Measurements from ENCODE around the gene ALG8. TPM values are rescaled to one million over a fixed set of nuclear protein-coding genes. Genes with fewer than 3 reads are reported as not detected.

Gene ALG8
- polyA plus RNA-seq, 3 donors, result 15.6 to 41.7 (median 40.6) TPM

DNA sequence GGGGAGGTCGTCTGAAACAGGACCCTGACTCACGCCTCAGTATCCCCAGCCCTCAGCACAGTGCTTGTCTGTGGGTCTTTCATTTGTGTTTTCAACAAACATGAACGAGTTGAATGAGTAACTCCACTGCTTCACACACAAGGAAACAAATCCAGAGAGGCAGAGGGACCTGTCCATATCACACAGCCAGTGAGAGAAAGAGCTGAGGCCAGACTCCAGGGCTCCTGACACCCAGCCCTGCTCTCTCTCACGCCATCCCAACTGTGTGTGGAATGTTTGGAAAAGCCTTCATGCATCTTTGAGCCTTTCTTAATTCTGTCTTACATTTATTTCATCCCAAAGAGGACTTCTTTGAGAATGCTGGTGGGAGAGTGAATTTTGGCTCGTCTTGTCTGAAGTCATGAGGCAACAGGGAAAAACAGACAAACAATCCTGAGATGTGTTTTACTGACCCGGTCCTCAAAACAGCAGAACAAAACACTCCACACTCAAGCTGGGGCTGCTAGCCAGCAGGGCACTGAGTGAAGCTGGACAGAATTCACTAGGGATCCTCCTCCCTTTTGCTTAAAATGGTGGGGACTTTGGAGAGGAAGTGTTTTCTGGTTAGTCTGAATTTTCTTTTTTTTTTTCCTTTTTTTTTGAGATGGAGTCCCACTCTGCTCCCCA, 19.7 kb upstream of the ALG8 start:
- peaks cover 4 to 9% (median 5%) of the 10 kb centered on the region in 3 donors for H3K27me3 Mint-ChIP-seq (ENCODE audit: low read depth in 3 of 3)
- no peaks in the 10 kb centered on the region for H3K9me3 ChIP-seq (replicated peaks in 1 of 2; ENCODE audit: control insufficient read depth in 1 of 2, insufficient read depth in 1 of 2, low read length in 2 of 2)
- H3K36me3 Mint-ChIP-seq, result no peaks in the 10 kb centered on the region
- no peak overlapping the region for H2AFZ ChIP-seq (ENCODE audit: insufficient read depth, low read depth, low read length, poor library complexity, severe bottlenecking)
- no peak for DNase-seq
- no peak overlapping the region for H3K27ac ChIP-seq (ENCODE audit: low read depth in 1 of 2, low read length in 2 of 2)
- TF ChIP-seq, protein P1, sequence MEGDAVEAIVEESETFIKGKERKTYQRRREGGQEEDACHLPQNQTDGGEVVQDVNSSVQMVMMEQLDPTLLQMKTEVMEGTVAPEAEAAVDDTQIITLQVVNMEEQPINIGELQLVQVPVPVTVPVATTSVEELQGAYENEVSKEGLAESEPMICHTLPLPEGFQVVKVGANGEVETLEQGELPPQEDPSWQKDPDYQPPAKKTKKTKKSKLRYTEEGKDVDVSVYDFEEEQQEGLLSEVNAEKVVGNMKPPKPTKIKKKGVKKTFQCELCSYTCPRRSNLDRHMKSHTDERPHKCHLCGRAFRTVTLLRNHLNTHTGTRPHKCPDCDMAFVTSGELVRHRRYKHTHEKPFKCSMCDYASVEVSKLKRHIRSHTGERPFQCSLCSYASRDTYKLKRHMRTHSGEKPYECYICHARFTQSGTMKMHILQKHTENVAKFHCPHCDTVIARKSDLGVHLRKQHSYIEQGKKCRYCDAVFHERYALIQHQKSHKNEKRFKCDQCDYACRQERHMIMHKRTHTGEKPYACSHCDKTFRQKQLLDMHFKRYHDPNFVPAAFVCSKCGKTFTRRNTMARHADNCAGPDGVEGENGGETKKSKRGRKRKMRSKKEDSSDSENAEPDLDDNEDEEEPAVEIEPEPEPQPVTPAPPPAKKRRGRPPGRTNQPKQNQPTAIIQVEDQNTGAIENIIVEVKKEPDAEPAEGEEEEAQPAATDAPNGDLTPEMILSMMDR (IDR thresholded peaks at IDR 0.05), result no peak
- no peaks in the 10 kb centered on the region for H3K27me3 ChIP-seq (ENCODE audit: control insufficient read depth in 2 of 2, insufficient read depth in 2 of 2, low read length in 2 of 2)
- H3K4me3 Mint-ChIP-seq, result no peak overlapping the region
- no peaks in the 10 kb centered on the region for H3K4me1 Mint-ChIP-seq
- H3K9me3 Mint-ChIP-seq, result no peaks in the 10 kb centered on the region
- no peak overlapping the region for H3K9ac ChIP-seq (ENCODE audit: insufficient read depth, low read length, poor library complexity, severe bottlenecking)
- no peak overlapping the region for H3K4me3 ChIP-seq (replicated peaks in 1 of 3; ENCODE audit: low read depth in 2 of 3, low read length in 3 of 3)
- no CpG with 5 or more reads among the region's 6 CpGs for WGBS (ENCODE audit: insufficient coverage)
- intact Hi-C loops (cut with micrococcal nuclease), result no loop called here
- no peak overlapping the region for H3K27ac Mint-ChIP-seq
- no peaks in the 10 kb centered on the region for H3K79me2 ChIP-seq (ENCODE audit: insufficient read depth, low read length)
- H3K4me1 ChIP-seq (ENCODE audit: control insufficient read depth in 1 of 2, insufficient read depth in 2 of 2, low read length in 2 of 2), result no peaks in the 10 kb centered on the region
- H3K36me3 ChIP-seq (replicated peaks in 1 of 2; ENCODE audit: control insufficient read depth in 1 of 2, insufficient read depth in 2 of 2, low read length in 2 of 2), result no peaks in the 10 kb centered on the region
- H3K4me2 ChIP-seq (replicated peaks; ENCODE audit: extremely low read depth, low read length, poor library complexity, severe bottlenecking), result no peak overlapping the region
- no peaks in the 10 kb centered on the region for H4K20me1 ChIP-seq (ENCODE audit: insufficient read depth, low read length)

DNA sequence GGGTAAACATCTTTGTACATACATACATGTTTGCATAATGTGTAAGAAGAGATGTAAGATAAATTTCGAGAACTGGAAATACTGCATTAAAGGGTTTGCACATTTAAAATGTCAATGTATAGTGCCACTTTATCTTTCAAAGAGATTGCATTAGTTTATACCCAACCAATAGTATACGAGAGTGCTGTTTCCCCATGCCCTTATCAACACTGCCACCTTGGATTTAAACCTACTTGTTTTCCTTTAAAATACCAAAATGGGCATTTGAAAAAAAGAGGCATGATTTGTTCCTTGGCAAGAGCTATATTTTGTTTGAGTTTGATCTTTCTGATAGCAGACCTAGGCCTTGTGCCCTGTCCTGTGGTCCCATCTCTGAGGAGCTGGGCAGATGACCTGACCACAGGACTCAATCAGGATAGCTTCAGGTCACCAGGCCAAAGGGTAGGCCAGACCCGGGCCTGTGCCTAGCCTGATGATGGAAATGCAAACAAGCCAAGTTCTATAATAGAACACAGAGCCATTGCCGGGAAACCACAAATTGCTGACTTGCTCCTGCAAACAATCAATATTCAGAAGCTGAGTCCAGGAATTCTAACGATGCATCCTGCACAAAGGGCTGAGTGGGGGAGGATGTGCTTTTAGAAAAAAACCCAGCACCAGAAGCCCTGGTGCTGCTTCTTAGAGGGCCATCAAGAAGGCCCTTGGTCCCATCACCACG, 16.9 kb upstream of the ALG8 start:
- no peak overlapping the region for H3K27ac ChIP-seq (ENCODE audit: low read depth in 1 of 2, low read length in 2 of 2)
- H3K27me3 Mint-ChIP-seq (ENCODE audit: low read depth in 3 of 3), result peaks cover 0 to 6% (median 3%) of the 10 kb centered on the region in 3 donors
- no peaks in the 10 kb centered on the region for H3K9me3 Mint-ChIP-seq

More for the DNA sequence above, 16.9 kb upstream of the ALG8 start:
- H3K27me3 ChIP-seq (ENCODE audit: control insufficient read depth in 2 of 2, insufficient read depth in 2 of 2, low read length in 2 of 2), result no peaks in the 10 kb centered on the region
- WGBS (ENCODE audit: insufficient coverage), result 58% methylated on average over 2 of the region's 6 CpGs
- no peaks in the 10 kb centered on the region for H3K36me3 ChIP-seq (replicated peaks in 1 of 2; ENCODE audit: control insufficient read depth in 1 of 2, insufficient read depth in 2 of 2, low read length in 2 of 2)
- H3K9ac ChIP-seq (ENCODE audit: insufficient read depth, low read length, poor library complexity, severe bottlenecking), result no peak overlapping the region
- no peak overlapping the region for H3K4me3 ChIP-seq (replicated peaks in 1 of 3; ENCODE audit: low read depth in 2 of 3, low read length in 3 of 3)
- H3K4me2 ChIP-seq (replicated peaks; ENCODE audit: extremely low read depth, low read length, poor library complexity, severe bottlenecking), result no peak overlapping the region
- Mint-ChIP-seq H3K4me3 (no peak overlapping the region), H3K27ac (no peak overlapping the region), H3K4me1 (no peaks in the 10 kb centered on the region), H3K36me3 (no peaks in the 10 kb centered on the region)
- TF ChIP-seq, protein P1 (IDR thresholded peaks at IDR 0.05), result no peak
- no peaks in the 10 kb centered on the region for H3K4me1 ChIP-seq (ENCODE audit: control insufficient read depth in 1 of 2, insufficient read depth in 2 of 2, low read length in 2 of 2)
- no peaks in the 10 kb centered on the region for H3K79me2 ChIP-seq (ENCODE audit: insufficient read depth, low read length)
- H4K20me1 ChIP-seq (ENCODE audit: insufficient read depth, low read length), result no peaks in the 10 kb centered on the region
- no peak overlapping the region for H2AFZ ChIP-seq (ENCODE audit: insufficient read depth, low read depth, low read length, poor library complexity, severe bottlenecking)
- intact Hi-C loops (cut with micrococcal nuclease), result no loop called here
- no peak for DNase-seq
- H3K9me3 ChIP-seq (replicated peaks in 1 of 2; ENCODE audit: control insufficient read depth in 1 of 2, insufficient read depth in 1 of 2, low read length in 2 of 2), result no peaks in the 10 kb centered on the region
